Trophoblast cell (in vitro differentiated cells and primary cell): ENCODE measurements around the gene MAP2.

ENCODE experiments used
- DNase-seq, 2 donors: peaks; one replicate each; pipeline ENCODE4 v3.0.0-alpha.2; 2016
- H2AFZ ChIP-seq: 2 replicates; pipeline ENCODE4 v1.6.1; 2013; ENCODE audit warnings: low read length, moderate library complexity, mild to moderate bottlenecking; ENCODE audit not compliant: insufficient read depth, poor library complexity
- H2AK5ac ChIP-seq: 2 replicates; pipeline ENCODE4 v1.6.1; 2013; ENCODE audit warnings: mild to moderate bottlenecking, low read length
- H2BK120ac ChIP-seq: 2 replicates; pipeline ENCODE4 v1.6.1; 2013; ENCODE audit warnings: low read length, mild to moderate bottlenecking, moderate library complexity; ENCODE audit not compliant: insufficient read depth, poor library complexity
- H2BK12ac ChIP-seq: 2 replicates; pipeline ENCODE4 v1.6.1; 2013; ENCODE audit warnings: mild to moderate bottlenecking, low read length, moderate library complexity
- H2BK5ac ChIP-seq: 2 replicates; pipeline ENCODE4 v1.6.1; 2013; ENCODE audit warnings: low read length, low read depth, moderate library complexity, mild to moderate bottlenecking; ENCODE audit not compliant: poor library complexity
- H3K14ac ChIP-seq: 2 replicates; pipeline ENCODE4 v1.6.1; 2013; ENCODE audit warnings: mild to moderate bottlenecking, low read length
- H3K18ac ChIP-seq: 2 replicates; pipeline ENCODE4 v1.6.1; 2013; ENCODE audit warnings: mild to moderate bottlenecking, low read length
- H3K23ac ChIP-seq: 2 replicates; pipeline ENCODE4 v1.6.1; 2013; ENCODE audit warnings: low read length
- H3K27ac ChIP-seq: 2 replicates; pipeline ENCODE4 v1.5.1; 2013; ENCODE audit warnings: low read depth, mild to moderate bottlenecking, inconsistent platforms, low read length, moderate library complexity
- H3K27me3 ChIP-seq: 2 replicates; pipeline ENCODE4 v1.6.1; 2013; ENCODE audit warnings: inconsistent platforms, mild to moderate bottlenecking, low read length, moderate library complexity; ENCODE audit not compliant: insufficient read depth
- H3K36me3 ChIP-seq, 2 experiments: 1 replicate in 1 of 2; 2 replicates in 1 of 2; pipeline ENCODE4 v1.6.1; 2013; ENCODE audit warnings: low read length in 2 of 2, mild to moderate bottlenecking in 2 of 2, moderate library complexity in 1 of 2; ENCODE audit not compliant: insufficient read depth in 2 of 2, control insufficient read depth in 1 of 2
- H3K4ac ChIP-seq: 2 replicates; pipeline ENCODE4 v1.6.1; 2013; ENCODE audit warnings: low read depth, mild to moderate bottlenecking, low read length, moderate library complexity
- H3K4me1 ChIP-seq, 2 experiments: 1 replicate in 1 of 2; 2 replicates in 1 of 2; pipeline ENCODE4 v1.6.1; 2013; ENCODE audit warnings: low read length in 2 of 2, mild to moderate bottlenecking in 2 of 2, moderate library complexity in 1 of 2; ENCODE audit not compliant: insufficient read depth in 2 of 2, control insufficient read depth in 1 of 2
- H3K4me2 ChIP-seq: 2 replicates; pipeline ENCODE4 v1.6.1; 2013; ENCODE audit warnings: inconsistent platforms, mild to moderate bottlenecking, low read length, moderate library complexity
- H3K4me3 ChIP-seq: 2 replicates; pipeline ENCODE4 v1.5.1; 2013; ENCODE audit warnings: mild to moderate bottlenecking, low read depth, low read length, inconsistent platforms
- H3K79me1 ChIP-seq: one replicate; pipeline ENCODE4 v1.6.1; 2013; ENCODE audit warnings: low read length
- H3K79me2 ChIP-seq: 2 replicates; pipeline ENCODE4 v1.6.1; 2013; ENCODE audit warnings: low read length, mild to moderate bottlenecking; ENCODE audit not compliant: control insufficient read depth, insufficient read depth, poor library complexity
- H3K9ac ChIP-seq: 2 replicates; pipeline ENCODE4 v1.6.1; 2013; ENCODE audit warnings: mild to moderate bottlenecking, low read length
- H3K9me3 ChIP-seq: 2 replicates; pipeline ENCODE4 v1.6.1; 2013; ENCODE audit warnings: low read depth, mild to moderate bottlenecking, control low read depth, inconsistent platforms, low read length; ENCODE audit not compliant: insufficient read depth
- H4K12ac ChIP-seq: 2 replicates; pipeline ENCODE4 v1.6.1; 2013; ENCODE audit warnings: low read depth, mild to moderate bottlenecking, low read length, moderate library complexity
- H4K8ac ChIP-seq: 2 replicates; pipeline ENCODE4 v1.6.1; 2013; ENCODE audit warnings: low read depth, mild to moderate bottlenecking, low read length, moderate library complexity
- H4K91ac ChIP-seq: one replicate; pipeline ENCODE4 v1.6.1; 2013; ENCODE audit warnings: low read depth, mild to moderate bottlenecking, low read length, moderate library complexity
- WGBS: extraction: QIAGEN DNeasy Blood & Tissue Kit; methylation state at CpG from one replicate; pipeline ENCODE4 v1.1.7; 2013; ENCODE audit warnings: missing lambda C conversion rate; ENCODE audit not compliant: insufficient read length, insufficient coverage; ENCODE audit errors: extremely low coverage; 5-methylcytosine and 5-hydroxymethylcytosine counted together

Gene MAP2

DNA sequence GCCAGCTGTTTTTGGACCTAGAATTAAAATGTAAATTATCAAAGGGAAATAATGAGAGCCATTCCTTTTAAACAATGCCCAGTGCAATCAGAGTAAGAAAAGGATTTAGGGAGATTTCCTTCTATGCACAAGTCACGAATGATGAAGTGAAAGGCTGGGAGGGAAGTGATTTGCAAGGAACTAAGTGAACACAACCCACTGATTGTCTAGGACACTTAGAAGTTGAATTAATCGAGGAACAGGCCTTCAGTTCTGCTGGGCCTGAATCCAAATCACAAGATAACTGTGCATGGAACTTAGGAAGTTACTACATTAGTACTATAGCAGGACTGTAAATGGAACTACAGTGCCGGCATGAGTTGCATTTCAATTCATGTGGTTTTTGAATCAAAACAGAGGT is 17.7 kb downstream of the MAP2 start:
- no peak overlapping the region for H3K4me2 ChIP-seq
- no peak overlapping the region for H3K4me3 ChIP-seq
- no peak overlapping the region for H3K18ac ChIP-seq
- H3K4me1 ChIP-seq: no peaks in the 10 kb centered on the region
- H4K12ac ChIP-seq: no peak overlapping the region
- no peak overlapping the region for H3K23ac ChIP-seq
- H3K79me1 ChIP-seq: no peaks in the 10 kb centered on the region
- no peak overlapping the region for H2AFZ ChIP-seq
- DNase-seq: no peak
- no peak overlapping the region for H4K91ac ChIP-seq
- no peaks in the 10 kb centered on the region for H3K27me3 ChIP-seq
- H2AK5ac ChIP-seq: no peak overlapping the region
- no peak overlapping the region for H2BK5ac ChIP-seq
- no peaks in the 10 kb centered on the region for H3K36me3 ChIP-seq
- no peak overlapping the region for H4K8ac ChIP-seq
- no peak overlapping the region for H3K9ac ChIP-seq
- H3K4ac ChIP-seq: no peak overlapping the region
- H2BK120ac ChIP-seq: no peak overlapping the region
- WGBS: no CpG with 5 or more reads among the region's 3 CpGs
- H3K27ac ChIP-seq: no peak overlapping the region
- H3K14ac ChIP-seq: no peak overlapping the region
- no peaks in the 10 kb centered on the region for H3K9me3 ChIP-seq
- H3K79me2 ChIP-seq: no peaks in the 10 kb centered on the region
- H2BK12ac ChIP-seq: no peak overlapping the region

DNA sequence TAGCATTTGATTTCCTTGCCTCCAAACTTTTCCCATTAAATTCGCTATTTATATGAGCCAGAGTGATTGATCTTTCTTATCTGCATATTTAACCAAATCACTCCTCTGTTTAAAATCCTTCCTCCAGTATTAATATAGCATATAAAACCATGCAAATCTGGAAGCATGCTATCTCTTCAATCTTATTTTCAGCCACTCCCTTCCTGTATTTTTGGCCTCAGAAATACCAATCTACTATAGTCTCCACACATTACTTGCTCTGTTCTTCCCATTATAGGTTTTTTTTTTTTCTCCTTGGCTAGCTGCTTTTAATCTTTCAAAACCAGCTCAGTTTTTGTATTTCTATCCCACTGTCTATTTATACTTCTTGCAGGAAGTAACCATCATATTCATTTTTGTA is 19.1 kb downstream of the MAP2 start:
- Histone ChIP-seq H2AFZ (no peak overlapping the region), H3K27me3 (no peaks in the 10 kb centered on the region), H3K14ac (no peak overlapping the region), H4K91ac (no peak overlapping the region), H3K27ac (no peak overlapping the region), H2BK12ac (no peak overlapping the region), H3K23ac (no peak overlapping the region), H3K18ac (no peak overlapping the region), H3K36me3 (no peaks in the 10 kb centered on the region), H4K8ac (no peak overlapping the region), H2BK5ac (no peak overlapping the region), H3K4me1 (no peaks in the 10 kb centered on the region), H3K4ac (no peak overlapping the region), H2AK5ac (no peak overlapping the region), H3K79me2 (no peaks in the 10 kb centered on the region), H3K4me2 (no peak overlapping the region), H2BK120ac (no peak overlapping the region), H3K79me1 (no peaks in the 10 kb centered on the region), H3K9ac (no peak overlapping the region), H3K9me3 (no peaks in the 10 kb centered on the region), H3K4me3 (no peak overlapping the region), H4K12ac (no peak overlapping the region)
- WGBS: no CpG with 5 or more reads among the region's 1 CpG
- DNase-seq: no peak

DNA sequence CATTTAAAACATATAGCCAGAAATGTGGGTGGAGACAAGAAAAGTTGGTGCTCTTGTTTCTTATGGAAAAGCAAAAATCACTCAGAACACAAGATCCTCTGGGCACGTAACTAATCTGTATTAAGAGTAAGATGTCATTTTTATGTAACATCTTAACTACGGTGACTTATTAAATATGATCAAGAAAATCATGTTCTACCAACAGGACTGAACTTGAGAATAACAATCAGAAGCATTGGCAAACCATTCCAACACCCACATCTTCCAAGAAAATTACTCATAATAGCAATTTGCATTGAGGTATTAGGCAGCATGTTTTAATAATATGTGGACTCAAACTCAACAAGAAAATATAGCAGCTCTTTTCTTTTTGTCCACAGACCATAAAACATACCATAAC is 21.6 kb downstream of the MAP2 start:
- H3K36me3 ChIP-seq: no peaks in the 10 kb centered on the region
- H2BK12ac ChIP-seq: no peak overlapping the region
- H3K27me3 ChIP-seq: no peaks in the 10 kb centered on the region
- H3K14ac ChIP-seq: no peak overlapping the region
- H3K4me1 ChIP-seq: no peaks in the 10 kb centered on the region
- H4K91ac ChIP-seq: no peak overlapping the region
- DNase-seq: no peak
- no peak overlapping the region for H3K4me3 ChIP-seq
- no peaks in the 10 kb centered on the region for H3K9me3 ChIP-seq
- H3K4ac ChIP-seq: no peak overlapping the region
- no peak overlapping the region for H3K9ac ChIP-seq
- no peak overlapping the region for H4K8ac ChIP-seq
- no peaks in the 10 kb centered on the region for H3K79me2 ChIP-seq
- WGBS: no CpG with 5 or more reads among the region's 2 CpGs
- H3K79me1 ChIP-seq: no peaks in the 10 kb centered on the region
- H3K4me2 ChIP-seq: no peak overlapping the region
- H3K23ac ChIP-seq: no peak overlapping the region
- H2AFZ ChIP-seq: no peak overlapping the region
- no peak overlapping the region for H4K12ac ChIP-seq
- no peak overlapping the region for H3K18ac ChIP-seq
- H2AK5ac ChIP-seq: no peak overlapping the region
- no peak overlapping the region for H2BK5ac ChIP-seq
- H2BK120ac ChIP-seq: no peak overlapping the region
- H3K27ac ChIP-seq: no peak overlapping the region

DNA sequence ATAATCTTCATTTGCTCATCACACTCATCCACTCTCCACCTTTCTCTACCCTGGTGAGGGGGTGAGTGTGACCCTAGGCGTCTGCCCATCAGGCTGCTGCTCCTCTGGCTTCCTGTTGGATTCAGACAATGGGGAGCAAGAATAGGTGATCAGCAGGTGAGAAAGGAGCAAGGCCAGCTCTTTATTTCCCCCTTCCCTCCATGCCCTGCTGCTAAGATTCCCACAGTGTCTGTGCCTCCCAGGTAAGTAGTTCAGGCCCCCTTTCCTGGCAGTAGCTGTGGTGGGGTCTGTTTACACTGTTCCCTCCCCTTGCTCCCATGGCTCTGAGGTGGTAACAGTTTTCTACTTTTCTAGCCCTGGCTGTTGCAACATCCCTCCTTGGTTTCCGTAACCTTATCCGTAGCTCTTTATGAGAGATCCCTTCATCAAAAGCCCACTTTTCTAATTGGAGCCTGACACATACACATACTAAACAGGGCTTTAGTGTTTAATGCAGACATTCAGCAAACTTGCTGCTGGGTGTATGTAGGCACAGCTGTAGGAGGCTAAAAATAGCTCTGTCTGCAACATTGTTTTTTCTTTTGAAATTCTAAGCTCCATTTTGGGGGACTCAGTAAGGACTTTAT is 27.5 kb downstream of the MAP2 start:
- no peaks in the 10 kb centered on the region for H3K79me1 ChIP-seq
- no peak overlapping the region for H2AK5ac ChIP-seq
- no peak overlapping the region for H3K18ac ChIP-seq
- no peaks in the 10 kb centered on the region for H3K79me2 ChIP-seq
- no peak overlapping the region for H3K14ac ChIP-seq
- peak overlapping the region; percentile 11 for H3K23ac ChIP-seq
- H2AFZ ChIP-seq: no peak overlapping the region
- H3K4me3 ChIP-seq: no peak overlapping the region
- H3K27ac ChIP-seq: no peak overlapping the region
- no peaks in the 10 kb centered on the region for H3K27me3 ChIP-seq
- no peak overlapping the region for H3K4me2 ChIP-seq
- no CpG with 5 or more reads among the region's 3 CpGs for WGBS
- no peak overlapping the region for H3K9ac ChIP-seq
- no peaks in the 10 kb centered on the region for H3K4me1 ChIP-seq
- DNase-seq: no peak
- no peak overlapping the region for H2BK12ac ChIP-seq
- no peaks in the 10 kb centered on the region for H3K36me3 ChIP-seq
- peak overlapping the region; percentile 26 for H4K12ac ChIP-seq
- H2BK120ac ChIP-seq: no peak overlapping the region
- H4K91ac ChIP-seq: peak overlapping the region; percentile 14
- H4K8ac ChIP-seq: no peak overlapping the region
- H3K9me3 ChIP-seq: no peaks in the 10 kb centered on the region
- H3K4ac ChIP-seq: no peak overlapping the region
- no peak overlapping the region for H2BK5ac ChIP-seq
